Measurements from ENCODE around the gene FADS6. TPM values are rescaled to one million over a fixed set of nuclear protein-coding genes. Genes with fewer than 3 reads are reported as not detected.
A peak's percentile ranks its signal among the peaks of the same experiment; 100 is the strongest.
"Not testable (repeated sequence)": the region's sequence is repeated elsewhere in the genome, so short reads cannot be mapped to it uniquely, and the experiment has no call there.

The FADS6 gene
- total RNA-seq, 1 experiment from 2014 or later: not detected

DNA sequence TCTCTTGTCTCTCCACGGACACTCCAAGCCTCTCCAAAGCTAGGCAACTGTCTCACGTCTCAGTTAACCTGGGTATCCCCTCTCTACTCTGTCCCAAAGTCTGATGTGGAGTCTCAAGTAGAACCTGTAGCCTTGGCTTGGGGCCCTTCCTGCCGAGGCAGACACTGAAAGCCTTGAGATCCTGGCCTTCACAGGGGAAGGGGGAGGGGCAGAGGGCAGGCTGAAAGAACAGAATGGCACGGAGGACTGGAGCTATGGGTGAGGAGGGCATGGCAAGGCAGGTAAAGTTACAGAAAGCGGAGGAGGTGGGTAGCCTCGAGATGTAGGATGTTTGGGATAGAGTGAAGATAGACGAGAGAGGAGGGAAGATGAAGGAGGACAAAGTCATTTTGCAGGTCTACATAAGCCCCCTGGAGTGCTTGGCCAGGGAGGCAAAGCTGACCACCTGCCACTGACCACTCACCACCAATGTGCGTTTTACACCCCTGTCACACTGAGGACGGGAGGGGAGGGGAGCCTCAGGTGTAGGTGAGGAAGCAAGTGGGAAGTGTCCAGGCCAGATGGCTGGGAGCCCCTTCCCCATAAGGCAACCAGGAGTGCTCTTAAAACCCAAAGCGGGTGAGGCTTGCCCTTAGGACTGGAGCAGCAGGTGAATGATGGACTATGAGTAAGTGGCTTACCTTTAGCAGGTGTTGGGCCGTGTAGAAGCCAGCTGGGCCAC lies 21.9 kb downstream of the FADS6 start:
- CTCF ChIA-PET: no interaction called here
- Mint-ChIP-seq H3K27me3 (ENCODE audit: unreplicated experiment) (no peaks in the 10 kb centered on the region), H3K9me3 (ENCODE audit: low read depth, unreplicated experiment) (no peaks in the 10 kb centered on the region), H3K27ac (ENCODE audit: unreplicated experiment) (no peak overlapping the region), H3K4me1 (ENCODE audit: low read depth, unreplicated experiment) (peaks cover 29% of the 10 kb centered on the region), H3K4me3 (ENCODE audit: low read depth, unreplicated experiment) (peak overlapping the region; percentile 92), H3K36me3 (ENCODE audit: insufficient read depth, unreplicated experiment) (peaks cover 23% of the 10 kb centered on the region)
- BruUV-seq (replicated peaks): TSS peak; percentile 19
- DNase-seq: no peak
- intact Hi-C loops (cut with micrococcal nuclease; ENCODE audit: unreplicated experiment): no loop called here
- TF ChIP-seq, protein P1, sequence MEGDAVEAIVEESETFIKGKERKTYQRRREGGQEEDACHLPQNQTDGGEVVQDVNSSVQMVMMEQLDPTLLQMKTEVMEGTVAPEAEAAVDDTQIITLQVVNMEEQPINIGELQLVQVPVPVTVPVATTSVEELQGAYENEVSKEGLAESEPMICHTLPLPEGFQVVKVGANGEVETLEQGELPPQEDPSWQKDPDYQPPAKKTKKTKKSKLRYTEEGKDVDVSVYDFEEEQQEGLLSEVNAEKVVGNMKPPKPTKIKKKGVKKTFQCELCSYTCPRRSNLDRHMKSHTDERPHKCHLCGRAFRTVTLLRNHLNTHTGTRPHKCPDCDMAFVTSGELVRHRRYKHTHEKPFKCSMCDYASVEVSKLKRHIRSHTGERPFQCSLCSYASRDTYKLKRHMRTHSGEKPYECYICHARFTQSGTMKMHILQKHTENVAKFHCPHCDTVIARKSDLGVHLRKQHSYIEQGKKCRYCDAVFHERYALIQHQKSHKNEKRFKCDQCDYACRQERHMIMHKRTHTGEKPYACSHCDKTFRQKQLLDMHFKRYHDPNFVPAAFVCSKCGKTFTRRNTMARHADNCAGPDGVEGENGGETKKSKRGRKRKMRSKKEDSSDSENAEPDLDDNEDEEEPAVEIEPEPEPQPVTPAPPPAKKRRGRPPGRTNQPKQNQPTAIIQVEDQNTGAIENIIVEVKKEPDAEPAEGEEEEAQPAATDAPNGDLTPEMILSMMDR (IDR thresholded peaks at IDR 0.05; ENCODE audit: unreplicated experiment): no peak

DNA sequence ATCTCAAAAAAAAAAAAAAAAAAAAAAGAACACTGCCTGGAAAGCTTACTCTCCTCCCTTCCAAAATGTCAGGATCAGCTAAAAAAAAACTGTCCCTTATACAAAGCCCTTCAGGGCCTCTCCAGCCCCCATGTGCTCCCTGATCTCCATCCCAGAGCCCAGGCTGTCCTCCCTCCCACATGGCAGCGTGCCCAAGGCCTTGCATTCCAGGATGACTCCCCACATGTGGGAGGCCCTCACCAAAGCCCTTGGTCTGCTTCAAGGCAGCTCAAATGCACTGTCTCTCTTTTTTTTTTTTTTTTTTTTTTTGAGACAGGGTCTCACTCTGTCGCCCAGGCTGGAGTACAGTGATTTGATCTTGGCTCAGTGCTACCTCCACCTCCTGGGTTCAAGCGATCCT lies 22.9 kb downstream of the FADS6 start:
- H3K36me3 Mint-ChIP-seq (ENCODE audit: insufficient read depth, unreplicated experiment): peaks cover 23% of the 10 kb centered on the region
- CTCF ChIA-PET: no interaction called here
- no peaks in the 10 kb centered on the region for H3K9me3 Mint-ChIP-seq (ENCODE audit: low read depth, unreplicated experiment)
- intact Hi-C loops (cut with micrococcal nuclease; ENCODE audit: unreplicated experiment): no loop called here
- no TSS peak for BruUV-seq (replicated peaks)
- H3K4me1 Mint-ChIP-seq (ENCODE audit: low read depth, unreplicated experiment): peaks cover 22% of the 10 kb centered on the region
- TF ChIP-seq, protein P1 (IDR thresholded peaks at IDR 0.05; ENCODE audit: unreplicated experiment): no peak
- H3K27ac Mint-ChIP-seq (ENCODE audit: unreplicated experiment): no peak overlapping the region
- no peak overlapping the region for H3K4me3 Mint-ChIP-seq (ENCODE audit: low read depth, unreplicated experiment)
- H3K27me3 Mint-ChIP-seq (ENCODE audit: unreplicated experiment): no peaks in the 10 kb centered on the region
- no peak for DNase-seq

- intact Hi-C loops (cut with micrococcal nuclease; ENCODE audit: unreplicated experiment); CTCF ChIA-PET; BruUV-seq (replicated peaks); DNase-seq; H3K27me3 Mint-ChIP-seq (ENCODE audit: unreplicated experiment); H3K27ac Mint-ChIP-seq (ENCODE audit: unreplicated experiment); H3K9me3 Mint-ChIP-seq (ENCODE audit: low read depth, unreplicated experiment); H3K4me3 Mint-ChIP-seq (ENCODE audit: low read depth, unreplicated experiment): not testable (repeated sequence)
- H3K36me3 Mint-ChIP-seq (ENCODE audit: insufficient read depth, unreplicated experiment): peaks cover 23% of the 10 kb centered on the region
- H3K4me1 Mint-ChIP-seq (ENCODE audit: low read depth, unreplicated experiment): peaks cover 18% of the 10 kb centered on the region
Observed at GRCh38 chr17:74870028-74870427, 23.4 kb downstream of the FADS6 start.

DNA sequence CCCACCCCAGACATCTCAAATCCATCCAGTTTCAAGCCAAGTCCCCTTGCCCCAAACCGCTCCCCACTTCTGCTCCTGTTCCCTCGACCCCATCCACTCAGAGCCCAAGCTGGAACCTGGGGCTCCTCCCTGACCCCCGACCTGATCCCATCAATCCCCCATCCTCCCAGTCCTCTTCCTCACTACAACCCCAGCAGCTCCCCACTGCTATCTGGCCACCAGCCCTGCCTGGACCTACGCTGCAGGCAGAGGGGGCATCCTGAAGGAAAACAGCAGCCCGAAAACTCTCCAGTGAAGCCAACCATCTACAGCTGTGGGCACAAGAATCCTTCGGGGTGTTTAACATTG lies 24.6 kb downstream of the FADS6 start:
- CTCF ChIA-PET: interaction anchor here (0.8 kb wide), 1 partner anchor 241 kb away, joined by 5 read pairs; no protein-coding TSS in a partner anchor
- no peak for DNase-seq
- intact Hi-C loops (cut with micrococcal nuclease; ENCODE audit: unreplicated experiment): loop anchor here (10.0 kb wide), 1 partner anchor 214 kb away; no protein-coding TSS in a partner anchor
- Mint-ChIP-seq H3K4me3 (ENCODE audit: low read depth, unreplicated experiment) (no peak overlapping the region), H3K27ac (ENCODE audit: unreplicated experiment) (no peak overlapping the region), H3K4me1 (ENCODE audit: low read depth, unreplicated experiment) (peaks cover 16% of the 10 kb centered on the region), H3K36me3 (ENCODE audit: insufficient read depth, unreplicated experiment) (peaks cover 25% of the 10 kb centered on the region), H3K9me3 (ENCODE audit: low read depth, unreplicated experiment) (no peaks in the 10 kb centered on the region), H3K27me3 (ENCODE audit: unreplicated experiment) (no peaks in the 10 kb centered on the region)
- BruUV-seq (replicated peaks): no TSS peak
- TF ChIP-seq, protein P1 (IDR thresholded peaks at IDR 0.05; ENCODE audit: unreplicated experiment): no peak

DNA sequence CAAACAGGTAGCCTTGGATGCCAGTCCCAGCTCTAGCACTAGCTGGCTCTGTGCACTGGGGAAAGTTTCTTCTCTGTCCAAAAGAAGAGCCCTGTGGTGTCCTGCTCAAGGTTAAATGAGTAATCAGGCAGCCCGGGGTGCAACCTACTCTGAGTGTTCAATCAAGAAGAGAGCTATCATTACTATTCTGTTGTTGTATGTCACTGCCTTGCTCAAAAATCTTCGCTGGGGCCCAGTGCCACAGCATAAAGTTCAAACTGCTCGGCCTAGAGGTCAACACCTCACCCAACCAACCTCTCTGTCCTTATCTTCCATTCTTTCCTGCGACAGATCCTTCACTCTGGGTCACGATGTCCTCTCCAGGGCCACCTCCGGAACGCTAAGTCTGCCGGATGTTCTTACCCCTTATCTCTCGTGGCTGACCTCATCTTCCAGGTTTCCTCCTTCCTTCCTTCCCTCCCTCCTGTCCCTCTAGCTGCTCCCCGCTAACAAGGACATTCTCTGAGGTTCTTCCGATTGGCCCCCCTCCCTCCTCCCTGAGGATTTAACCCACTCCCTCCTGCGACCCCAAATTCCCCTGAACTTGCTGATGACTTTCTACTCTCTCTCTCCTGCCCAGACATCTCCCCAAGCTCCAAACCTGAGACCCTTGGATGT lies 25.1 kb downstream of the FADS6 start:
- intact Hi-C loops (cut with micrococcal nuclease; ENCODE audit: unreplicated experiment): loop anchor here (10.0 kb wide), 1 partner anchor 214 kb away; no protein-coding TSS in a partner anchor
- CTCF ChIA-PET: interaction anchor here (0.8 kb wide), 1 partner anchor 241 kb away, joined by 5 read pairs; no protein-coding TSS in a partner anchor
- H3K27me3 Mint-ChIP-seq (ENCODE audit: unreplicated experiment): no peaks in the 10 kb centered on the region
- no peak overlapping the region for H3K4me3 Mint-ChIP-seq (ENCODE audit: low read depth, unreplicated experiment)
- H3K27ac Mint-ChIP-seq (ENCODE audit: unreplicated experiment): no peak overlapping the region
- TF ChIP-seq, protein P1 (IDR thresholded peaks at IDR 0.05; ENCODE audit: unreplicated experiment): no peak
- H3K4me1 Mint-ChIP-seq (ENCODE audit: low read depth, unreplicated experiment): peaks cover 19% of the 10 kb centered on the region
- peaks cover 20% of the 10 kb centered on the region for H3K36me3 Mint-ChIP-seq (ENCODE audit: insufficient read depth, unreplicated experiment)
- H3K9me3 Mint-ChIP-seq (ENCODE audit: low read depth, unreplicated experiment): peaks cover 4% of the 10 kb centered on the region
- no TSS peak for BruUV-seq (replicated peaks)
- DNase-seq: no peak

Data from Calu3 (cell line).